BJ (cell line): ENCODE data around the gene UGT1A6. TPM values are rescaled to one million over a fixed set of nuclear protein-coding genes. Genes with fewer than 3 reads are reported as not detected.
"Not testable (repeated sequence)": the region's sequence is repeated elsewhere in the genome, so short reads cannot be mapped to it uniquely, and the experiment has no call there.

Source experiments
- CTCF ChIA-PET: fragments of 350-600 bp; formaldehyde crosslinking; extraction: SDS; loops from one replicate; lab custom pipeline; 2021; ENCODE audit warnings: antibody characterized with exemption, inconsistent platforms; lab: Yijun Ruan, JAX
- POLR2A ChIA-PET: fragments of 300-600 bp; sonication (Branson Sonifier 250); formaldehyde crosslinking; extraction: SDS; loops from one replicate; lab custom pipeline; 2021; ENCODE audit warnings: antibody characterized with exemption; lab: Charles Lee
- DNase-seq: peaks from one replicate; pipeline ENCODE4 v3.0.0-alpha.2; 2011; ENCODE audit warnings: low read depth
- H3K27me3 ChIP-seq: 2 replicates; pipeline ENCODE4 v1.6.0; 2011; ENCODE audit warnings: low read length; ENCODE audit not compliant: control insufficient read depth, insufficient read depth
- H3K36me3 ChIP-seq: 2 replicates; pipeline ENCODE4 v1.5.1; 2011; ENCODE audit warnings: low read length; ENCODE audit not compliant: control insufficient read depth, insufficient read depth
- H3K4me3 ChIP-seq: 2 replicates; pipeline ENCODE4 v1.5.1; 2011; ENCODE audit warnings: low read depth, mild to moderate bottlenecking, control low read depth, low read length
- CTCF ChIP-seq: IDR thresholded peaks from 2 replicates; pipeline ENCODE4 v1.5.1; 2011; ENCODE audit warnings: low read depth, mild to moderate bottlenecking, control low read depth, inconsistent platforms, low read length, moderate library complexity; ENCODE audit not compliant: insufficient read depth
- polyA plus RNA-seq: library from polyadenylated mRNA; depleted of rRNA; stranded (reverse); fragments of >200 nt; gene quantifications from 2 replicates; pipeline ENCODE4 v1.2.3, GENCODE V29; 2011

UGT1A6 gene
- polyA plus RNA-seq, 1 experiment: not detected

GRCh38 chr2:233655043-233655442 is 37.6 kb upstream of the UGT1A6 start:
- no peak for DNase-seq
- no peak for TF ChIP-seq CTCF
- Histone ChIP-seq H3K36me3 (no peaks in the 10 kb centered on the region), H3K27me3 (no peaks in the 10 kb centered on the region), H3K4me3 (no peak overlapping the region)
- ChIA-PET CTCF (no interaction called here), POLR2A (no interaction called here)

DNA sequence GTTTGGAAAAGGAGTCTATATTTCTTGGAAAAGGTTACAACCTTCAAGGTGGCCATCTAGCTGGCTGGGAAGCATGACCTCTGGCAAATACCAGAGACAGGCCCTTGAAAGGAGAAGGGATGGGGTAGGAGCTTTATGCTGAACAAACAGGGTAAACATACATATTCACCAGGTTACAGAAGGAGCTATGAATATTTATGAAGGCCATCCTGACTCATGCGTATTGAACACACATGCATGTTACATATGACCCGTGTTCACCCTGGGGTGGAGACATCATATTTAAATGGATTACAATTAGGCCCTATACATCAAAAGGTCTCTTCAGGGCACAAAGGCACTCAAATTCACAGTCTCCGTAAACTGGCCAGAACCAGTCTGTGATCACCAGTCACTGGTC is 36.7 kb upstream of the UGT1A6 start:
- H3K4me3 ChIP-seq, DNase-seq, H3K36me3 ChIP-seq, POLR2A ChIA-PET, CTCF ChIA-PET, H3K27me3 ChIP-seq: not testable (repeated sequence)

GRCh38 chr2:233656443-233656842 is 36.2 kb upstream of the UGT1A6 start:
- DNase-seq: no peak
- POLR2A ChIA-PET: no interaction called here
- Histone ChIP-seq H3K27me3 (no peaks in the 10 kb centered on the region), H3K36me3 (no peaks in the 10 kb centered on the region), H3K4me3 (no peak overlapping the region)
- CTCF ChIA-PET: no interaction called here
- TF ChIP-seq CTCF: no peak

GRCh38 chr2:233658610-233659009 is 34.1 kb upstream of the UGT1A6 start:
- no peak overlapping the region for H3K4me3 ChIP-seq
- DNase-seq: no peak
- H3K36me3 ChIP-seq: no peaks in the 10 kb centered on the region
- TF ChIP-seq CTCF: no peak
- ChIA-PET CTCF (no interaction called here), POLR2A (no interaction called here)
- H3K27me3 ChIP-seq: no peaks in the 10 kb centered on the region

DNA sequence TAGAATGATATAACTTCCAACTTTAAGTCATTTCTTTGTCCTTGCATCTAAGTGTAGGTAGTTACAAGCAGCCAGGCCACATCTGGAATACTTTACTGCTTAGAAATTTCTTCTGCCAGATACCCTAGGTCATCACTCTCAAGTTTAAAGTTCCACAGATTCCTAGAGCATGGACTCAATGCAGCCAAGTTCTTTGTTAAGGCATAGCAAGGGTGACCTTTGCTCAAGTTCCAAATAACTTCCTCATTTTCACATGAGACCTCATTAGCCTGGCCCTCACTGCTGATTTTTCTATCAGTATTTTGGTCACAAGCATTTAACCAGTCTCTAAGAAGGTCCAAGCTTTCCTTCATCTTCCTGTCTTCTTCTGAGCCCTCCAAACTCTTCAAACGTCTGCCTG is 28.8 kb upstream of the UGT1A6 start:
- ChIA-PET POLR2A (no interaction called here), CTCF (no interaction called here)
- Histone ChIP-seq H3K4me3 (no peak overlapping the region), H3K27me3 (no peaks in the 10 kb centered on the region), H3K36me3 (no peaks in the 10 kb centered on the region)
- no peak for DNase-seq
- TF ChIP-seq CTCF: no peak

DNA sequence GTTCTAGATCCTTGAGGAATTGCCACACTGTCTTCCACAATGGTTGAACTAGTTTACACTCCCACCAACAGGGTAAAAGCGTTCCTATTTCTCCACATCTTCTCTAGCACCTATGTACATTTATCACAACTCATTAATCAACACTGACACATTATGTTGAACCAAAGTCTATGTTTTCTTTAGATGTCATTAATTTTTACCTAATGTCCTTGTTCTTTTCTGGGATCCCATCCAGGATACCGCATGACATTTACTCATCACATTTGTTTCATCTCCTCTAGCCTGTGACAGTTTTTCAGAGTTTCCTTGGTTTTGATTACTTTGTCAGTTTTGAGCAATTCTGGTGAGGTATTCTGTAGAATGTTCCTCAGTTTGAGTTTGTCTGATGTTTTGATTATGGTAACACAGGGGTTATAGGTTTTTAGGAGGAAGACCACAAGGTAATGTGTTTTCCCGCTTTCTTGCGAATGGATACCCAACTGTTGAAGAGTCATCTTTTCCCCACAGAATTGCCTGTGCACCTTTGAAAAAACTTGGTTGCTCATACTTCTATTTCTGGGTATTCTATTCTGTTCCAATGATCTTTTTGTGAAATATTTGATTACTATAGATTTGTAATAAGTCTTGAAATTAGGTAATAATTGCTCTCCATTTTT is 24.0 kb upstream of the UGT1A6 start:
- no peak for DNase-seq
- TF ChIP-seq CTCF: no peak
- ChIA-PET POLR2A (no interaction called here), CTCF (no interaction called here)
- H3K27me3 ChIP-seq: no peaks in the 10 kb centered on the region
- H3K4me3 ChIP-seq: no peak overlapping the region
- H3K36me3 ChIP-seq: no peaks in the 10 kb centered on the region
